HEK293T (cell line): ENCODE results near the gene CFAP45.

ENCODE experiments used
- BHLHE40 ChIP-seq: fragments of 450-650 bp; IDR thresholded peaks from 2 replicates; pipeline ENCODE4 v1.6.1; 2016; ENCODE audit warnings: mild to moderate bottlenecking, moderate library complexity, borderline replicate concordance
- FOXK2 ChIP-seq: fragments of 450-650 bp; IDR thresholded peaks from 2 replicates; pipeline ENCODE4 v1.6.1; 2016; ENCODE audit warnings: mild to moderate bottlenecking
- HDGF ChIP-seq: fragments of 450-650 bp; IDR thresholded peaks from 2 replicates; pipeline ENCODE4 v1.6.1; 2017; ENCODE audit warnings: antibody characterized with exemption, borderline replicate concordance
- LEF1 ChIP-seq: fragments of 450-650 bp; IDR thresholded peaks from 2 replicates; pipeline ENCODE4 v1.6.1; 2017; ENCODE audit warnings: mild to moderate bottlenecking, borderline replicate concordance
- SP1 ChIP-seq: fragments of 450-650 bp; IDR thresholded peaks from 2 replicates; pipeline ENCODE4 v1.6.1; 2017
- SUZ12 ChIP-seq: fragments of 450-650 bp; IDR thresholded peaks from 2 replicates; pipeline ENCODE4 v1.6.1; 2016; ENCODE audit warnings: mild to moderate bottlenecking
- TARDBP ChIP-seq: fragments of 450-650 bp; IDR thresholded peaks from 2 replicates; pipeline ENCODE4 v1.6.1; 2016

GRCh38 chr1:159868766-159869165 is 31.2 kb downstream of the CFAP45 start:
- no peak for TF ChIP-seq LEF1
- TF ChIP-seq HDGF, result no peak
- TF ChIP-seq TARDBP, result no peak
- TF ChIP-seq SP1, result no peak
- no peak for TF ChIP-seq BHLHE40
- no peak for TF ChIP-seq SUZ12
- no peak for TF ChIP-seq FOXK2
